IPS DF 19.7 (cell line): ENCODE results near the gene TUSC2.

Source experiments
- DNase-seq: peaks from one replicate; pipeline ENCODE4 v3.0.0-alpha.2; 2013; ENCODE audit warnings: low read depth, low spot score

Gene TUSC2

GRCh38 chr3:50354850-50355249 is 26.8 kb upstream of the TUSC2 start:
- no peak for DNase-seq

- DNase-seq = no peak
Measured at GRCh38 chr3:50354186-50354764, 26.3 kb upstream of the TUSC2 start.

- DNase-seq = no peak
Measured at GRCh38 chr3:50353245-50354004, 25.4 kb upstream of the TUSC2 start.

GRCh38 chr3:50352781-50353180 is 24.8 kb upstream of the TUSC2 start:
- DNase-seq = no peak

- DNase-seq = no peak
Measured at GRCh38 chr3:50351323-50351697, 23.3 kb upstream of the TUSC2 start.

GRCh38 chr3:50350527-50351322 is 22.7 kb upstream of the TUSC2 start, which contains the start of the genes CYB561D2 and NPRL2:
TSS of gene CYB561D2 (plus strand) at chr3:50350862. CDS start at chr3:50351434, 572 bp downstream.
TSS of gene NPRL2 (minus strand) at chr3:50350775. CDS start at chr3:50350652, 123 bp downstream.
- DNase-seq = no peak

- DNase-seq = no peak
Measured at GRCh38 chr3:50350213-50350526, 22.1 kb upstream of the TUSC2 start.

GRCh38 chr3:50347187-50347813 is 19.3 kb upstream of the TUSC2 start:
- no peak for DNase-seq

GRCh38 chr3:50345586-50346234 is 17.7 kb upstream of the TUSC2 start, which contains the start of gene ZMYND10:
TSS of gene ZMYND10 (minus strand) at chr3:50345732. CDS start at chr3:50345579, 153 bp downstream.
- DNase-seq = no peak

GRCh38 chr3:50345008-50345407 is 17.0 kb upstream of the TUSC2 start:
- DNase-seq = no peak

GRCh38 chr3:50342813-50343633 is 15.0 kb upstream of the TUSC2 start:
- no peak for DNase-seq

GRCh38 chr3:50341996-50342650 is 14.1 kb upstream of the TUSC2 start:
- no peak for DNase-seq

- no peak for DNase-seq
Measured at GRCh38 chr3:50341537-50341936, 13.5 kb upstream of the TUSC2 start.

- no peak for DNase-seq
Measured at GRCh38 chr3:50340448-50341329, 12.7 kb upstream of the TUSC2 start, which contains the start of gene RASSF1. TSS of gene RASSF1 (minus strand) at chr3:50340836. CDS start at chr3:50340805, 31 bp downstream.

GRCh38 chr3:50340147-50340447 is 12.1 kb upstream of the TUSC2 start:
- DNase-seq = no peak

- DNase-seq = no peak
Measured at GRCh38 chr3:50339485-50340146, 11.6 kb upstream of the TUSC2 start.

GRCh38 chr3:50338965-50339364 is 10.9 kb upstream of the TUSC2 start:
- no peak for DNase-seq

- DNase-seq = no peak
Measured at GRCh38 chr3:50337175-50337861, 9.3 kb upstream of the TUSC2 start.
